Kidney epithelial cell (primary cell): ENCODE data around the gene CHST11. TPM values are rescaled to one million over a fixed set of nuclear protein-coding genes. Genes with fewer than 3 reads are reported as not detected.

Experiments
- DNase-seq: peaks from one replicate; pipeline ENCODE4 v3.0.0-alpha.2; 2010; ENCODE audit warnings: low read depth
- H3K27me3 ChIP-seq: 2 replicates; pipeline ENCODE4 v1.6.0; 2011; ENCODE audit warnings: low read length; ENCODE audit not compliant: control insufficient read depth, insufficient read depth
- H3K36me3 ChIP-seq: 2 replicates; pipeline ENCODE4 v1.5.1; 2011; ENCODE audit warnings: low read length; ENCODE audit not compliant: control insufficient read depth, insufficient read depth
- H3K4me3 ChIP-seq: 2 replicates; pipeline ENCODE4 v1.5.1; 2011; ENCODE audit warnings: low read depth, mild to moderate bottlenecking, control low read depth, low read length
- total RNA-seq: library from RNA; depleted of rRNA; stranded (reverse); fragments of >200 nt; gene quantifications from 2 replicates; pipeline ENCODE4 v1.2.3, GENCODE V29; 2015
- TF ChIP-seq, protein P1 (sequence below): IDR thresholded peaks from 2 replicates; pipeline ENCODE4 v1.5.1; 2011; ENCODE audit warnings: mild to moderate bottlenecking, moderate library complexity, low read length, control low read depth, inconsistent platforms; ENCODE audit not compliant: insufficient read depth, poor library complexity, severe bottlenecking

Gene CHST11
- total RNA-seq, 1 donor from 2014 or later: 32.6 TPM

GRCh38 chr12:104627231-104627989 is 170.7 kb downstream of the CHST11 start:
- DNase-seq: no peak
- TF ChIP-seq, protein P1, sequence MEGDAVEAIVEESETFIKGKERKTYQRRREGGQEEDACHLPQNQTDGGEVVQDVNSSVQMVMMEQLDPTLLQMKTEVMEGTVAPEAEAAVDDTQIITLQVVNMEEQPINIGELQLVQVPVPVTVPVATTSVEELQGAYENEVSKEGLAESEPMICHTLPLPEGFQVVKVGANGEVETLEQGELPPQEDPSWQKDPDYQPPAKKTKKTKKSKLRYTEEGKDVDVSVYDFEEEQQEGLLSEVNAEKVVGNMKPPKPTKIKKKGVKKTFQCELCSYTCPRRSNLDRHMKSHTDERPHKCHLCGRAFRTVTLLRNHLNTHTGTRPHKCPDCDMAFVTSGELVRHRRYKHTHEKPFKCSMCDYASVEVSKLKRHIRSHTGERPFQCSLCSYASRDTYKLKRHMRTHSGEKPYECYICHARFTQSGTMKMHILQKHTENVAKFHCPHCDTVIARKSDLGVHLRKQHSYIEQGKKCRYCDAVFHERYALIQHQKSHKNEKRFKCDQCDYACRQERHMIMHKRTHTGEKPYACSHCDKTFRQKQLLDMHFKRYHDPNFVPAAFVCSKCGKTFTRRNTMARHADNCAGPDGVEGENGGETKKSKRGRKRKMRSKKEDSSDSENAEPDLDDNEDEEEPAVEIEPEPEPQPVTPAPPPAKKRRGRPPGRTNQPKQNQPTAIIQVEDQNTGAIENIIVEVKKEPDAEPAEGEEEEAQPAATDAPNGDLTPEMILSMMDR: no peak

DNA sequence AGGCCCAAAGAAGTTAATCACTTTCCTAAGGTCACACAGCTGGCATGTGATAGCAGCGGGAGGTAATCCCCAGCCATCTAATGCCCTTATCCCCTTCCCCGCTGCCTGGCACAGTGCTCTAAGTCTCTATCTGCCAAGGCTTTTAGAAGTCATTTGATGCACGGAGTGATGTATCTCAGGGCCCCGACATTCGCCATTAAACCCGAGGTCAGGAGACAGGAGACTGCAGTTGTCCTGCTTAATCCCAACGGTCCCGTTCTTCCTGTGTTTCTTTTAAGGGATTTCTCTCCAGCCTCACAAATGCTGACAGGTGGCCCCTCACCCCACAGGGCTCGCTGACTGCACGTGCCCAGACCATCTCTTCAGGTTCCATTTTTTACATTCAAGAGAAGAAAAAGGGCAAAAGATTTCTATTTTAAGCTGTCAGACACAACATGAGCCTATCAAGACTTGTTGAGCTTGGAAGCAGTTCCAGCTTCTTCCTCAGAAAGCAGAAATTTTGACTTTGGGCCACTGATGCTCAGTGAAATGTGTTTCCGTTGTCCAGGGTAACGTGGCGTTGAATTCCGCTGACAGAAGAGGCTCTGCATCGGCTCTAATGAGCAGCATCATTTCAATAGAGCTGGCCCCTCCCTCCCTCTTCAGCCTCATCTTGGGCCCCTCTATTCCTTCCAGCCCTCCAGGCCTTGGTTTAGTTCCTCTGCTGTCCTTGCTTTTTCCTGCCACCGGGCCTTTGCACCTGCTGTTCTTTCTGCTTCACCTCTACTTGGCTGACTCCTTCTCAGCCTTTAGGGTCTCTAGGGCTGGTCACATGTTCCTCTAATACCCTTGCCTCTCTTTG is 171.5 kb downstream of the CHST11 start:
- DNase-seq: no peak
- no peaks in the 10 kb centered on the region for H3K27me3 ChIP-seq
- no peak overlapping the region for H3K4me3 ChIP-seq
- TF ChIP-seq, protein P1: no peak
- H3K36me3 ChIP-seq: no peaks in the 10 kb centered on the region

More at GRCh38 chr12:104627231-104627989, 170.7 kb downstream of the CHST11 start:
- no peak overlapping the region for H3K4me3 ChIP-seq
- H3K27me3 ChIP-seq: no peaks in the 10 kb centered on the region
- no peaks in the 10 kb centered on the region for H3K36me3 ChIP-seq

- Histone ChIP-seq H3K4me3 (no peak overlapping the region), H3K27me3 (no peaks in the 10 kb centered on the region), H3K36me3 (no peaks in the 10 kb centered on the region)
- TF ChIP-seq, protein P1: no peak
- no peak for DNase-seq
These were observed 172.0 kb downstream of the CHST11 start for GRCh38 chr12:104628831-104629135.

DNA sequence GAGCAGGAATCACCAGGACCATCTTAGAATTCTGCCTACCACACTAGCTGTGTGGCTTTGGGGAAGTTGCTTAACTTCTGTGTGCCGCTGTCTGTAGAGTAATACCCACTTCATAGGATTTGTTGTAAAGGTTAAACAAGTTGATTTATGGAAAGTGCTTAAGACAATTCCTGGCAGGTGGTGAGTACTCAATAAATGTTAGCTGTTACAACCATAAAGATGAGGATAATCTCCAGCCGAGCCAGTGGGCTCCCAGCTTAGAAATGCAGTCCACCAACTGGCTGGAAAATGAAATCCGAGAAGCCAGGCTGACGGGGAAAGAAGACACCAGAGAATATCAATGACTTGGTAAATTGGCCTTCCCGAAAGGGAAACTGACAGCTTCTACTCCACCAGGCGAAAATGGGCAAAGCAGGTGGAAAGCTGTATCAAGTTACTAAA is 173.5 kb downstream of the CHST11 start:
- Histone ChIP-seq H3K36me3 (no peaks in the 10 kb centered on the region), H3K4me3 (no peak overlapping the region), H3K27me3 (no peaks in the 10 kb centered on the region)
- TF ChIP-seq, protein P1: no peak
- DNase-seq: no peak

DNA sequence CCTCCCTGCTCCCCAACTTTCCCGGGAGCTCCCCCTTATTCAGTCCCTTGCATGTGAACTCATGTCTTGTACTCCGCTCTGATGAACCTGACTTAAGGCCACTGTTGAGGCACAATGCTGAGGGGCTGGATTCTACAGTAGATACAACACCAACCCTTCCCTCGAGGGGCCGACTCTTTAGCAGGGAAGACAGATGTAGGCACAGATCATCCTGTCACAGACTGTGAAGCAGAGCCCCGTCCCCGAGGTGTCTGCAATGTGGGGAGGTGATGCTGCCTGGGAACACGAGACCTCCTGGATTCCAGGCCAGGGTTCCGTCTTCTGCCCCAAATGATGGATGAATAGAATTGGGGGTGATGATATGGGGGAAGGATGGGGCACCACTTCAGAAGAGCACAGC is 175.1 kb downstream of the CHST11 start:
- no peak for DNase-seq
- Histone ChIP-seq H3K36me3 (peaks cover 1% of the 10 kb centered on the region), H3K27me3 (no peaks in the 10 kb centered on the region), H3K4me3 (no peak overlapping the region)
- TF ChIP-seq, protein P1: no peak
